A673 (cell line): ENCODE measurements around the gene MTG2. TPM values are rescaled to one million over a fixed set of nuclear protein-coding genes. Genes with fewer than 3 reads are reported as not detected.

ENCODE experiments used
- BruUV-seq: library from RNA; stranded (reverse); fragments of 400-500 nt; replicated peaks from 2 replicates; lab custom pipeline; 2021; lab: Mats Ljungman, UMichigan
- CTCF ChIA-PET: fragments of 300-600 bp; sonication (Branson Sonifier 250); formaldehyde crosslinking; loops from one replicate; lab custom pipeline; 2022; ENCODE audit warnings: antibody characterized with exemption; lab: Charles Lee
- POLR2A ChIA-PET: fragments of 300-600 bp; sonication (Branson Sonifier 250); formaldehyde crosslinking; loops from one replicate; lab custom pipeline; 2022; ENCODE audit warnings: antibody characterized with exemption; ENCODE audit not compliant: low non-redundant PET; lab: Charles Lee
- DNase-seq: peaks from one replicate; pipeline ENCODE4 v3.0.0-alpha.2; 2015; ENCODE audit warnings: low spot score
- H3K27ac ChIP-seq: fragments of 200-600 bp; sonication (generic); 2 replicates; pipeline ENCODE4 v1.5.1; 2016; ENCODE audit warnings: mixed run types, low read depth, mild to moderate bottlenecking, mixed read lengths, antibody characterized with exemption, low read length; ENCODE audit not compliant: poor library complexity, severe bottlenecking
- H3K27me3 ChIP-seq: fragments of 200-600 bp; sonication (generic); replicated peaks from 2 replicates; pipeline ENCODE4 v1.6.1; 2017; ENCODE audit warnings: mixed run types, low read depth, mild to moderate bottlenecking, mixed read lengths, antibody characterized with exemption, low read length; ENCODE audit not compliant: insufficient read depth, poor library complexity
- H3K36me3 ChIP-seq: fragments of 200-600 bp; sonication (generic); 2 replicates; pipeline ENCODE4 v1.6.1; 2016; ENCODE audit warnings: mixed run types, mild to moderate bottlenecking, mixed read lengths, antibody characterized with exemption, low read length; ENCODE audit not compliant: insufficient read depth, poor library complexity, severe bottlenecking
- H3K4me1 ChIP-seq: fragments of 200-600 bp; sonication (generic); 2 replicates; pipeline ENCODE4 v1.6.1; 2017; ENCODE audit warnings: mixed run types, mild to moderate bottlenecking, mixed read lengths, antibody characterized with exemption, low read length; ENCODE audit not compliant: insufficient read depth, poor library complexity, severe bottlenecking
- H3K4me3 ChIP-seq: fragments of 200-600 bp; sonication (generic); 2 replicates; pipeline ENCODE4 v1.5.1; 2016; ENCODE audit warnings: low read depth, mixed run types, mild to moderate bottlenecking, mixed read lengths, low read length; ENCODE audit not compliant: poor library complexity, severe bottlenecking
- H3K9me3 ChIP-seq: fragments of 200-600 bp; sonication (generic); 2 replicates; pipeline ENCODE4 v1.6.1; 2016; ENCODE audit warnings: mixed run types, low read depth, mild to moderate bottlenecking, mixed read lengths, antibody characterized with exemption, low read length; ENCODE audit not compliant: poor library complexity, severe bottlenecking
- CTCF ChIP-seq: fragments of 300-800, 200-600 bp; sonication (generic); conservative IDR thresholded peaks from 2 replicates; pipeline ENCODE4 v1.5.1; 2017; ENCODE audit warnings: low read depth, mild to moderate bottlenecking, antibody characterized with exemption, low read length, moderate library complexity, mixed read lengths
- EZH2 ChIP-seq: fragments of 200-600 bp; sonication (generic); IDR thresholded peaks from 2 replicates; pipeline ENCODE4 v1.6.1; 2017; ENCODE audit warnings: borderline replicate concordance, low read depth, mild to moderate bottlenecking, mixed read lengths, antibody characterized with exemption, low read length; ENCODE audit not compliant: poor library complexity, severe bottlenecking
- intact Hi-C: fragments of 100-400 bp; cut with micrococcal nuclease; formaldehyde crosslinking; loops from one replicate; pipeline ENCODE4 v1.10.0; 2022; ENCODE audit not compliant: unreplicated experiment
- total RNA-seq: library from RNA; stranded (reverse); gene quantifications from 2 replicates; pipeline ENCODE4 v1.2.3, GENCODE V29; 2021

Gene MTG2
- total RNA-seq, 1 experiment from 2014 or later = 40.9 TPM

- ChIA-PET CTCF (no interaction called here), POLR2A (no interaction called here)
- no peaks in the 10 kb centered on the region for H3K36me3 ChIP-seq
- H3K27me3 ChIP-seq = no peaks in the 10 kb centered on the region
- H3K9me3 ChIP-seq = no peaks in the 10 kb centered on the region
- H3K4me3 ChIP-seq = no peak overlapping the region
- intact Hi-C loops = no loop called here
- H3K27ac ChIP-seq = no peak overlapping the region
- DNase-seq = no peak
- H3K4me1 ChIP-seq = no peaks in the 10 kb centered on the region
- TSS peak; percentile 47 for BruUV-seq
- TF ChIP-seq EZH2 = no peak
- TF ChIP-seq CTCF = no peak
These were observed 57.3 kb downstream of the MTG2 start for GRCh38 chr20:62240020-62240685.

- no peak for TF ChIP-seq EZH2
- no peak for TF ChIP-seq CTCF
- Histone ChIP-seq H3K4me1 (no peaks in the 10 kb centered on the region), H3K27me3 (no peaks in the 10 kb centered on the region), H3K9me3 (no peaks in the 10 kb centered on the region), H3K36me3 (no peaks in the 10 kb centered on the region), H3K27ac (no peak overlapping the region), H3K4me3 (no peak overlapping the region)
- CTCF ChIA-PET = no interaction called here
- intact Hi-C loops = no loop called here
- POLR2A ChIA-PET = no interaction called here
- no TSS peak for BruUV-seq
- no peak for DNase-seq
These were observed 58.7 kb downstream of the MTG2 start for GRCh38 chr20:62241506-62241905.

GRCh38 chr20:62242176-62242575, 59.3 kb downstream of the MTG2 start:
- BruUV-seq = no TSS peak
- CTCF ChIA-PET = no interaction called here
- no peak for DNase-seq
- H3K27me3 ChIP-seq = no peaks in the 10 kb centered on the region
- TF ChIP-seq EZH2 = no peak
- intact Hi-C loops = no loop called here
- no peaks in the 10 kb centered on the region for H3K9me3 ChIP-seq
- no peak overlapping the region for H3K27ac ChIP-seq
- H3K4me1 ChIP-seq = no peaks in the 10 kb centered on the region
- H3K36me3 ChIP-seq = no peaks in the 10 kb centered on the region
- POLR2A ChIA-PET = no interaction called here
- H3K4me3 ChIP-seq = no peak overlapping the region

GRCh38 chr20:62243106-62243505, 60.3 kb downstream of the MTG2 start:
- ChIA-PET CTCF (interaction anchor here (0.6 kb wide), 1 partner anchor 72 kb away, joined by 4 read pairs; no protein-coding TSS in a partner anchor), POLR2A (no interaction called here)
- no TSS peak for BruUV-seq
- Histone ChIP-seq H3K36me3 (no peaks in the 10 kb centered on the region), H3K4me1 (no peaks in the 10 kb centered on the region), H3K4me3 (no peak overlapping the region), H3K9me3 (no peaks in the 10 kb centered on the region), H3K27ac (no peak overlapping the region), H3K27me3 (no peaks in the 10 kb centered on the region)
- intact Hi-C loops = no loop called here
- no peak for TF ChIP-seq EZH2
- TF ChIP-seq CTCF = no peak
- DNase-seq = no peak
